NB4 (cell line): ENCODE results near the gene DSCAML1.

ENCODE experiments used
- MAX ChIP-seq: IDR thresholded peaks from 2 replicates; pipeline ENCODE4 v1.6.1; 2011; ENCODE audit warnings: low read depth, low read length
- POLR2A ChIP-seq: IDR thresholded peaks from 2 replicates; pipeline ENCODE4 v1.6.1; 2011; ENCODE audit warnings: mild to moderate bottlenecking; ENCODE audit not compliant: insufficient read length; ENCODE audit errors: extremely low read depth
- TF ChIP-seq, protein P1 (sequence below): IDR thresholded peaks from one replicate; pipeline ENCODE4 v1.5.1; 2012; ENCODE audit warnings: low read depth, low read length

- TF ChIP-seq MAX (no peak), POLR2A (no peak)
- TF ChIP-seq, protein P1, sequence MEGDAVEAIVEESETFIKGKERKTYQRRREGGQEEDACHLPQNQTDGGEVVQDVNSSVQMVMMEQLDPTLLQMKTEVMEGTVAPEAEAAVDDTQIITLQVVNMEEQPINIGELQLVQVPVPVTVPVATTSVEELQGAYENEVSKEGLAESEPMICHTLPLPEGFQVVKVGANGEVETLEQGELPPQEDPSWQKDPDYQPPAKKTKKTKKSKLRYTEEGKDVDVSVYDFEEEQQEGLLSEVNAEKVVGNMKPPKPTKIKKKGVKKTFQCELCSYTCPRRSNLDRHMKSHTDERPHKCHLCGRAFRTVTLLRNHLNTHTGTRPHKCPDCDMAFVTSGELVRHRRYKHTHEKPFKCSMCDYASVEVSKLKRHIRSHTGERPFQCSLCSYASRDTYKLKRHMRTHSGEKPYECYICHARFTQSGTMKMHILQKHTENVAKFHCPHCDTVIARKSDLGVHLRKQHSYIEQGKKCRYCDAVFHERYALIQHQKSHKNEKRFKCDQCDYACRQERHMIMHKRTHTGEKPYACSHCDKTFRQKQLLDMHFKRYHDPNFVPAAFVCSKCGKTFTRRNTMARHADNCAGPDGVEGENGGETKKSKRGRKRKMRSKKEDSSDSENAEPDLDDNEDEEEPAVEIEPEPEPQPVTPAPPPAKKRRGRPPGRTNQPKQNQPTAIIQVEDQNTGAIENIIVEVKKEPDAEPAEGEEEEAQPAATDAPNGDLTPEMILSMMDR: no peak
Measured at GRCh38 chr11:117605331-117605730, 191.7 kb downstream of the DSCAML1 start.
